GF-D8 (cell line): Measurements from ENCODE around the gene CBX1.
"Not testable (repeated sequence)": the region's sequence is repeated elsewhere in the genome, so short reads cannot be mapped to it uniquely, and the experiment has no call there.

Experiments used
- DNase-seq: peaks from one replicate; lab custom pipeline; 2025; lab: John Stamatoyannopoulos, UW

Gene CBX1

DNA sequence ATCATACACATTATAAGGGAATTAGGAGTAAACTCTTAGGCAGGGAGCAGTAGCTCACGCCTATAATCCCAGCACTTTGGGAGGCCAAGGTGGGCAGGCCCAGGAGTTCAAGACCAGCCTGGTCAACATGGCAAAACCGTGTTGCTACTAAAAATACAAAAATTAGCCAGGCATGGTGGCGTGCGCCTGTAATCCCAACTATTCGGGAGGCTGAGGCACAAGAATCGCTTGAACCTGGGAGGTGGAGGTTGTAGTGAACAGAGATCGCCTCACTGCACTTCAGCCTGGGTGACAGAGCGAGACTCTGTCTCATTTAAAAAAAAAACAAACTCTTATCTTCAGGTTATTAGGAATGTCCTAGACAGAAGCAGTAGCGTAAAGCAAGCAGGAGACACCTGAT is 28.5 kb downstream of the CBX1 start:
- not testable (repeated sequence) for DNase-seq

DNA sequence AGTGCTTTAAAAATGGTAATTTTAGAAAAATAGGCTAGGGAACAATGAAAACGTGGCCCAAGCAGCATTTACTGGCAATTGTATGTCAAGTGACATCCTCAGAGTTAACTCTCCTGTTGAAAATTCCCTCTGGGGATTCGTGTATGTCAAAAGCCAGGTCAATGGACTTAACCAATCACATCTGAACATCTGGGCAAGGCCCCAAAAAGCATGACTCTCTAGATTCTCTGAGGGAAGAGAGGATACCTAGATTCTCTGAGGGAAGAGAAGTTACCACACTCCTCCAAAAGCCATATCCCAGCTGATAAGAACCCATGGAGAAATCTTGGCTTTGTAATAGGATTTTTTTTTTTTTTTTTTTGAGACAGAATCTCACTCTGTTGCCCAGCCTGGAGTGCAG is 29.6 kb downstream of the CBX1 start:
- no peak for DNase-seq

DNA sequence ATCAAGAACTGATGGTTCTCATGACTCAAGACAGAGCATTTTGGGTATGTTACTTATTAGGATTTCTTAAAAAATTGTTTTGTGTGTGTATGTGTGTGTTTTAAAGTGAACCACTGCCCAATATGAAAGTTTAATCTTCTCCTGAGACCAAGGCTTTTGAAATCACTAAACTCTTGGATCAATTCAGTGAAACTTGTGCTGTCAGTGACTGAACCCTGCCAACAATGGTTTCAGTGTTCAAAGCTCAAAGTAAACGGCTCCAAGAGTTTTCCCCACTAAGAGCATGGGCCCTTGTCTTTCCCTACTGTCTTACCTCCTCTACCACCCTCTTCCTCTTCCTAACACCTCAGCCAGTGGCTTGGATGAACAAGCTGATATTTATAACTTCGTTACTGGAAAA is 31.1 kb downstream of the CBX1 start:
- DNase-seq: no peak

DNA sequence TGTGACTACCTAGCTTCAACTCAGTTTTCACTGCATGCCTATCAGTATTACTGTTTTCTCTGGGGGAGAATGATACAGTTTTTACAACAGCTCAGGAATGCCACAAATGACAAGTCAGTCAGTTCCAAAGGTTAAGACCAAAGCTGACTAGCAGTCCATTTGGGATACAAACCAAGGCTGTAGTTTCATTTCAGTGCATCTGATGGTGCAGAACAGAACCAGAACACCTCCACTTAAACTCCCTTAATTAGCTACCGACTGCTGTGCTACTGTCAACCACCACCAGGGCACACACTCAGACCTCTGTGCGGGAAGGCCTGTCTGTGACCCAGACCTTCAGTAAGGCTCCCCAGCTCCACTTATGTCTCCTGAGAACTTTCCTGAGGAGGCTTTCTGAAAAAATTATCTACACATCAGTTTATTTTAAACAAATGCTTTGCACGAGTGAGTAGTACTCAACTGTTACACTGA is 32.8 kb downstream of the CBX1 start:
- DNase-seq: no peak

DNA sequence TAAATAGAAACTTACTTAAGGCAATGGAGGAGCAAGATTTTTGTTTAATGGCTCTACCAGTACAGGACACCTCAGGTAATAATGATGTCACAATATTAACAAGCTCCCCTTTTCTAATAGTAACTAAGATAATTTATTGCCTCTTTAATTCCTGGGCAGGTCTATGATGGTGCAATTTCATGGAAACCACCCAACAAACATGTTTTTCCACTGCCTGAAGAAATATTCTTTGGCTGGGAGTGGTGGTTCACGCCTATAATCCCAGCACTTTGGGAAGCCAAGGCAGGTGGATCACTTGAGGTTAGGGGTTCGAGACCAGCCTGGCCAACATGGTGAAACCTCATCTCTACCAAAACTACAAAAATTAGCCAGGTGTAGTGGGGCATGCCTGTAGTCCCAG is 33.5 kb downstream of the CBX1 start:
- DNase-seq: not testable (repeated sequence)

DNA sequence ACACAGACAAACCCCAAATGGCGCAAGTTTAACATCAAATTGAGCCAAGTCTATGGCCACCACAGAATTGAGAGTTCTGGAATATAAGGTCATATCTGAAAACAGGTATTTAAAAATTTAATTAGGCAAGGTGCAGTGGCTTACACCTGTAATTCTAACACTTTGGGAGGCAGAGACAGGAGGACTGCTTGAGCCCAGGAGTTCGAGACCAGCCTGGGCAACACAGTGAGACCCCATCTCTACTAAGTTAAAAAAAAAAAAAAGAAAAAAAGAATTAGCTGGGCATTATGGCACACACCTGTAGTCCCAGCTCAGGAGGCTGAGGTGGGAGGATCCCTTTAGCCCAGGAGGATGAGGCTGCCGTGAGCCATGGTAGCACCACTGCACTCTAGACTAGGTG is 34.0 kb downstream of the CBX1 start:
- DNase-seq: no peak

DNA sequence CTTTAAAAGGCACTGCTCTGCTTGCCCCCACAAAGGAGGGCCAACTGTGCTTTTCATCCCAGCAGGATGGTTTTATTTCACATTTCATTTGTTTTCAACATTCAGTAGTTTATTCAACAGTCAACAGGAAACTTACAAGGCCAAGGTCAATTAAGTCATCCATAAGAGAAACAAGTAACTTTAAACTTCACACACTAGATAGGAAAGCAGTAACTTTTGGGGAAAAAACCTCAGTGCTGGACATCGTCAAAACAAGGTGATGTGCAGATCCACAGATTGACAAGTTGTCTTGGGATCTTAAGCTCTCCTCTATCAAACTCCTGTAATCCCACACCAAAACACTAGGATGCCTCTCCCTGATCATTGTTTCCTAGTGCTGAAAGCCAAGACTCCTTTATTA is 34.6 kb downstream of the CBX1 start:
- no peak for DNase-seq

DNA sequence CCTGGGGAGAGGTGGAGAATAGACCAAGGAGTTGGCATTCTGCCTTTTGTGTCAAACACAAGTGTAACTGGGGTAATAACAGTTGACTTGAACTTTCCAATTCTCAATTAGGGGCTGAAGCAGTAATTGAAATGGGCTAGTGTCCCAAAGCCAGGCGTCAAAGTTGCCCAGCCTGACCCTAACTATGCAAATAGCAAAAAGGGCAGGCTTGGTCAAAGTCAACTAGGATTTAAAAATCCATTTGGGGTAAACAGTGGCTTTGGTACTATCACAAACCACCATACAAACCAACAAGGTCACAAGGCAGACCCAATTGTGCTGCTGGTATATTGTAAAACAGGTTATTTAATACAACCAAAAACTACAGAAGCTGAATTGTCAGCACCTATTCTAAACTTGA is 35.1 kb downstream of the CBX1 start:
- no peak for DNase-seq

DNA sequence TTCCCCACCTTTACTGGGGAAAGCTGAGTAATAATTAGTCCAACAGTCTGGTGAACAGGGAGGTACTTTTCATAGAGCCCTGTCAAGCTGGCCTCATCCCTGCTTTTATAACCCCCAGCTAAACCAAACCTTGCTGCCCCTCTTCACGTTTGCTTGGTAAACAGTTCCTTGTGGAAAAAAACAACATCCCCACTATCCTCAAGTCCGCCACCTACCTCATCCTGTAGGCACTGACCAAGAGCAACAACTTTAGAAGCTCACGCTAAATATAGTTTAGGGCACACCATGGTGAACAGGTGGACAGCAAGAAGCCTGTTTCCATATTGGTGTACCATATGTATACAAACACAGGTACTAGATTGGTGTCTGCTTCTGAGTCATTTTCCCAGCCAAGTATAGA is 36.6 kb downstream of the CBX1 start:
- no peak for DNase-seq

DNA sequence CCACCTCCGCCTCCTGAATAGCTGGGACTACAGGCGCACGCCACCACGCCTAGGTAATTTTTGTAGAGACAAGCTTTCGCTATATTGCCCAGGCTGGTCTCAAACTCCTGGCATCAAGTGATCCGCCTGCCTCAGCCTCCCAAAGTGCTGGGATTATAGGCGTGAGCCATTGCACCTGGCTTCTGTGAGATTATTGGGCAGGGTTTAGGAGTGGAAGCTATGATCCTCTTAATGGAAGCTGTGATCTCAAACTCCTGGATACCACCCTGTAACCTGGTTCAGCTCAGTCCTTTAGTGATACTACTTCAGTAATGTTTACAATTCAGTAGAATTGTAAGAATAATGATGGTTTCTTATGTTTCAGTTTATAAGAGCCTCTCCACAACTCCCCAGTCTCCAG is 39.0 kb downstream of the CBX1 start:
- DNase-seq: no peak

DNA sequence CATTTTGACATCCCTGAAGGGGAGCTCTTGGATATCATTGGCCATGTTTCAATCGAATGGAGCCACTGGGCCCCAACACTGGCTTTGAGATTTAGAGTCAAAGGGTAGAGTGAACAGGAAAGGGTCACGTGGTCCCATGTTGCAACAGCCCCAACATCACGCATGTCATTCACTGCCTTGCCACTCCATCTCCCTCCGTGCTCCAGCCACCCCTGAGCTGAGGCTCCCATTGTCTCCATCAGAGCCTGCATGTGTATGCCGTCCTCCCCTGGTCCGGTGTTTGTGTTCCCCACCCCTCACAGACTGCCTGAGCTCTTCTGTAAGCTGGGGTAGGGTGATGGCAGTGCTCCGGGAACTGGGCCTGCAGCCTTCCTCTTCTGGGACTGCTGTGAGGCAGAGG is 41.0 kb downstream of the CBX1 start:
- no peak for DNase-seq

DNA sequence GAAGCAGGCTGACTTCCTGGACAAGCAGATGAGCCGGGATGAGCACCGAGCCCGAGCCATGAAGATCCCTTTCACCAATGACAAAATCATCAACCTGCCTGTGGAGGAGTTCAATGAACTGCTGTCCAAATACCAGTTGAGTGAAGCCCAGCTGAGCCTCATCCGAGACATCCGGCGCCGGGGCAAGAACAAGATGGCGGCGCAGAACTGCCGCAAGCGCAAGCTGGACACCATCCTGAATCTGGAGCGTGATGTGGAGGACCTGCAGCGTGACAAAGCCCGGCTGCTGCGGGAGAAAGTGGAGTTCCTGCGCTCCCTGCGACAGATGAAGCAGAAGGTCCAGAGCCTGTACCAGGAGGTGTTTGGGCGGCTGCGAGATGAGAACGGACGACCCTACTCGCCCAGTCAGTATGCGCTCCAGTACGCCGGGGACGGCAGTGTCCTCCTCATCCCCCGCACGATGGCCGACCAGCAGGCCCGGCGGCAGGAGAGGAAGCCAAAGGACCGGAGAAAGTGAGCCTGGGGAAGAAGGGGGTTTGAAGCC is 42.1 kb downstream of the CBX1 start:
- DNase-seq: no peak

DNA sequence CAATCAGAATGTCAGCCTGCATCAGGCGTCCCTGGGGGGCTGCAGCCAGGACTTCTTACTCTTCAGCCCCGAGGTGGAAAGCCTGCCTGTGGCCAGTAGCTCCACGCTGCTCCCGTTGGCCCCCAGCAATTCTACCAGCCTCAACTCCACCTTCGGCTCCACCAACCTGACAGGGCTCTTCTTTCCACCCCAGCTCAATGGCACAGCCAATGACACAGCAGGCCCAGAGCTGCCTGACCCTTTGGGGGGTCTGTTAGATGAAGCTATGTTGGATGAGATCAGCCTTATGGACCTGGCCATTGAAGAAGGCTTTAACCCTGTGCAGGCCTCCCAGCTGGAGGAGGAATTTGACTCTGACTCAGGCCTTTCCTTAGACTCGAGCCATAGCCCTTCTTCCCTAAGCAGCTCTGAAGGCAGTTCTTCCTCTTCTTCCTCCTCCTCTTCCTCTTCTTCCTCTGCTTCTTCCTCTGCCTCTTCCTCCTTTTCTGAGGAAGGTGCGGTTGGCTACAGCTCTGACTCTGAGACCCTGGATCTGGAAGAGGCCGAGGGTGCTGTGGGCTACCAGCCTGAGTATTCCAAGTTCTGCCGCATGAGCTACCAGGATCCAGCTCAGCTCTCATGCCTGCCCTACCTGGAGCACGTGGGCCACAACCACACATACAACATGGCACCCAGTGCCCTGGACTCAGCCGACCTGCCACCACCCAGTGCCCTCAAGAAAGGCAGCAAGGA is 42.7 kb downstream of the CBX1 start:
- no peak for DNase-seq

DNA sequence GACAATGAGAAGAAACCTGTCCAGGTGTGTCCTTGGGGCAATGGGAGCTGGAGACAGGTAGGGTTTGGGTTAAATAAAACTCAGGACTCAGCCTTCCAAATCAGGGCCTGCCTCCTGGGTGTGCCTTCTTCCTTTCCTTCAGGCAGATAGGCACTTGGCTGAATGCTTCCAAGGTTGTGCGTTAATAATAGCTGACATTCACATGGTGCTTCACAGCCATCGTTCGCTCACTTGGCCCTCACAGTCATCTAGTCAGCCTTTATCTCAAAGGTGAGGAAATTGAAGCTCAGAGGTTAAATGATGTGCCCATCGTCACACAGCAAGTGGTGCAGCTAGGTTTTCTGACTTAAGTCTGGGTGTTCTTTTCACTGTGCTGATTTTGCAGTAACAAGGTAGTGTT is 43.7 kb downstream of the CBX1 start:
- no peak for DNase-seq

DNA sequence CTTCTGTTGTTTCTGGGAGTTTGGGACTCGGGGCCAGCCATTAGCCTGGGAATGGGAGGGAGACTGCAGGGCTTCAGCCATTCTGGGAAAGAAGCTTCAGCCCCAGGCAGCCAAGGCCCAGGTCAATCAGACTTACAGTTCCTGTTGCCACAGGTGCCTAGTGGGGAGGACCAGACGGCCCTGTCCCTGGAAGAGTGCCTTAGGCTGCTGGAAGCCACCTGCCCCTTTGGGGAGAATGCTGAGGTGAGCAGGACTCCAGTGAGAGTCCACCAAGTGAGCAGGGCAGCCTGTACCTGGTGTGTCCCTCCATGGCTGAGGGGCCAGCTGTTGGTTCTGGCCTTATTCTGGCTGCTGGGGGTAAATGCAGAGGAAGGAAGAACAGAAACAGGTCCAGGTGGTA is 44.4 kb downstream of the CBX1 start:
- DNase-seq: no peak

DNA sequence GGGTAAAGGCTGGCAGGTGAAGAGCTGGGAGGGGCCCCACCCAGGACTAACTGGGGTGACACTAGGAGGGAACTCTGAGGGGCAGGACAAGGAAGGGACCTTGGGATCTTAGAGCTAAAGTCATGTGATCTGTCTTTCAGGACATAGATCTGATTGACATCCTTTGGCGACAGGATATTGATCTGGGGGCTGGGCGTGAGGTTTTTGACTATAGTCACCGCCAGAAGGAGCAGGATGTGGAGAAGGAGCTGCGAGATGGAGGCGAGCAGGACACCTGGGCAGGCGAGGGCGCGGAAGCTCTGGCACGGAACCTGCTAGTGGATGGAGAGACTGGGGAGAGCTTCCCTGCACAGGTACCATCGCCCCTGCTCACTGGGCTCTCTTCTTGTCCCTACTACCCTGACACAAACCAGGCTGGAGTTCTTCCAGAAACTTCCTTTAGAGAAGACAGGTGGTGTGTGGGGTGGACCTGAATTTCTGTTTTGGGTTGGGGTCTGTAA is 45.0 kb downstream of the CBX1 start:
- DNase-seq: no peak

DNA sequence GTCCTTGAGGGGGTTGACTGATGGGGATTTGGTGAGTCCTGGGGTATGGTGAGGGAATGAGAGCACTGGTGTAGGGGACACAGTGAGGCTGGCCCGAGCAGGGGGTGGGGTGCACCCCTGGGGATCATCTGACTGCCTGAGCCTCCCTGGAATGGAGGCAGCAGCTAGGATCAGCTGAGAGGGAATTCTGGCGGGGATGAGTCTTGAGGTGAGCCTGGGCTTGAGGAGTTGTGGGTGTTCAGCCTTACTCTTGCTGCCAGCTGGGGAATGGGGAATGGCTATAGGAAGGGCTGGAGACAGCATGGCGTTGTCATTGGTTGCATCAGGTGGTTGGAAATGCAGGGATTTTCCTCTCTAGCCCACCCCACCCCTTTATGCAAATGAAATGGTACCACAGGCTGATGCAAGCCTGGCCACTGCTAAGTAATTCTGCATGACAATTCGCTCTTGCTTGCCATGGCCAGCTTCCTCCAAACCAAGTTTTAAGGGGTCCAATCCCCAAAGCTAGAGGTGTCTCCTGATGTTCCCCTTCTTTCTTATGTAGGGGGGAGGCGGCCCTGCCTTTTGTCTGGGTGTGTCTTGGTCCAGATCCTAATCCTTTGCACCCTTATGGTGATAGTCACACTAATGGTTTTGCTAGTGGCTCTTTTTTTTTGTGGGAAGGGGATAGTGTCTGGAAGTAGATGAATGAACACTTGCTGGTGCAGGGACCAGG is 45.6 kb downstream of the CBX1 start:
- no peak for DNase-seq

DNA sequence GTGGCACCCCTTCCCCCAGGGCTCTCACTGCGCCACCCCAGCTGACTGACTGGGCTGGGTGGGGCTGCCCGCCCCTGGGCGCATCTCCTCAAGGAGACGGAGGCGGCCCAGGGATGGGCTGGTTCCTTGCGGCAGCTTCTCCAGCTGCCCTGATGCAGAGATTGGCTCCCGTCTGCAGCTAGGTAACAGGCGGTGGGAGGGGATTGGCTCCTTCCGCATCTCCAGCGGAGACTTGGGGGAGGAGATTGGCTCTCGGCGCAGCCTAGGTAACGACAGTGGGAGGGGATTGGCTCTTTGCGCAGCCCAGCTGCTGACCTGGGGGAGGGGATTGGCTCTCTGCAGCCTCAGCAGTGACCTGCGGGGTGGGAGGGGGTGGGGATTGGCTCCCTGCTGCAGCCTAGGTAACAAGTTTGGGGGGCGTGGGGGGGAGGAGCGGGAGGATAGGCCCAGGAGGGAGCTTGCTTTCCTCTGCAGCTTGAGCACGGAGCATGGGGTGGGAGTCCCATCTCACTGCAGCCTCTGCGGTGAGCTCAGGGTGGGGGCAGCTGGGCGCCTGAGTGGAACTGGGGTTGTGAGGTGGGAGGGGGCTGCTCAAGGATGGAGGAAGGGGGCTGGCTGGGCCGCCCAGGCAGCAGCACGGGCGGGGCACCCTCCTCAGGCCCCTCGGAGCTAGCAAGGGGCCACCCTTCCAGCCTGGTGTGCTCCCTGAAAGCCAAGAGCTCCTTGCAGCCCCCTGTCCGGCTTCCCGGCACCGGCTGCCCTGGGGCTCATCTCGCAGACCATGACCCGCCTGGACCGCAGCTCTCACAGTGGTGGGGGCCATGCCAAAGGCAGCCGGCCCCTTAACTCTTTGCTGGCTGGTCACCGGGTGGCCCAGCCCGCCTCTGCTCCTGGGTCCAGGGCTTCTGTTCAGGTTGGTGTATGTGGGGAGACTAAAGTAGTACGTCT is 46.8 kb downstream of the CBX1 start:
- DNase-seq: no peak

DNA sequence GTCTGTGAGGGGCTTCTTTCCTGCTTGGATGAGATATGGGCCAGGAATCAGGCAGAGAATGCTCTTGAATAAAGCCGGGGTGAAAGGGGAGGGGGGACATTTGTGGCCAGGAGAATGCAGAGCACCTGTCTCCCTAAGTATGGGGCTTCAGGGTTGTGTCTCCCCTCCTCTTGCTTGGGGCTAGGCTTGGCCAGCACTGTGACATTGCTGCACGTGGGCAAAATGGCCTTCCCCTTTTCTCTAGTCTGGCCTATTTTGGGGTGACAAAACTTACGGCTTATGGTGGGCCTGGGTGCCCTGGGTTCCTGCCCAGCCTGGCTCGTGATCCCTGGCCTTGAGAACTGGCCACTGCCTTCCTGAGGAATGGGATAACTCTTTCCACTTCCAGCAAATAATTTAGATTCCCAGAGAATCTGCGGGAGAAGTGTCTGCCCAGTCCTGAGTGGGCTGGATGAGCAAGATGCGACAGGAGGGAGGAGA is 47.5 kb downstream of the CBX1 start:
- DNase-seq: no peak

DNA sequence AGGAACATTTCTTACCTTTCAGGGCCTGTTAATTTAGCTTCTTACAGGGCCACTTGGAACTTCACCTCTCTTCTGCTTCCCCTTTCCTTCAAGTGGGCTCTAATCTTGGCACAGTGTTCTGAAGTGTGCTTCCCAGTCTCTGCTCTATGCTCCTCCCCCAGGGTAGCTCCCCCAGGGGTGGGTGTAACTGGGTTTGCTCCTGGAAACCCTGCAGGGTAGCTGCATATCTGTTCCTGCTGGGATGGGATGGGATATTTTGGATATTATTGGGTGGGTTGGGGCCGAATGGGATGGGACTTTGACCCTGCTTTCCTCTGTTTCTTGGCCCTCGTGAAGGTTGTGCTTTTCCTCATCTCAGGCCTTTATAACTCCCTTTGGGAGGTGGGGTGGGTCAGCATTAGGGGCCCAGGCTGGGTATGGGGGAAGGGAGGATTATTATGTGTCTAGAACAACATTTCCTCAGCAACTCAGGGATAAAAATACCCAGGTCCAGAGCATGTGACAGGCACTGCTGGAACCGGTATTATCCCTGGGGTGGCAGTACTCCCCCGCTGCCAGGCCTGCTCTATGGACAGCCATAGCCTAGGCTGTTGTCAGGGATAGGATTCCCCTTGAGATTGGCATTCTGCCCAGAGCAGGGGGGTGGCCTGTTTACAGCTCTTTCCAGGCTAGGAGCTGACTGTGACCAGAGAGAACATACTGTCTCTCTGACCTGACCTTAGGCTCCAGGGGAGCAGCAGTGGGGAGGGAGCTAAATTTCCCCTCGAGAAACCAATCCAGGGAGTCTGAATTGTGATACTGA is 48.1 kb downstream of the CBX1 start:
- DNase-seq: no peak
